Stimulated activated memory B cell treated with anti-CD40 and anti-IgM and Interleukin-4, amounts not matched to agents 10 μg/mL and 1 μg/mL and 100 μg/mL, for 72 hours (primary cell): ENCODE data around the gene GPR35.

Source experiments
- ATAC-seq: fragments of 150-1000 bp; cut with Tn5 transposase; 2 replicates; pipeline ENCODE4 v1.10.0; 2021
- H3K27ac Mint-ChIP-seq: one replicate; pipeline ENCODE4 v1.8.0; 2022; ENCODE audit warnings: mild to moderate bottlenecking, mixed read lengths
- H3K27me3 Mint-ChIP-seq: one replicate; pipeline ENCODE4 v1.8.0; 2022; ENCODE audit warnings: mixed read lengths
- H3K36me3 Mint-ChIP-seq: one replicate; pipeline ENCODE4 v1.8.0; 2022; ENCODE audit warnings: mixed read lengths
- H3K4me1 Mint-ChIP-seq: one replicate; pipeline ENCODE4 v1.8.0; 2022; ENCODE audit warnings: mixed read lengths
- H3K4me3 Mint-ChIP-seq: one replicate; pipeline ENCODE4 v1.8.0; 2022; ENCODE audit warnings: mild to moderate bottlenecking, moderate library complexity, mixed read lengths
- H3K9me3 Mint-ChIP-seq: one replicate; pipeline ENCODE4 v1.8.0; 2022; ENCODE audit warnings: mixed read lengths

GPR35 gene

GRCh38 chr2:240595381-240596079 lies 29.8 kb upstream of the GPR35 start:
- H3K9me3 Mint-ChIP-seq = no peaks in the 10 kb centered on the region
- peaks cover 33% of the 10 kb centered on the region for H3K36me3 Mint-ChIP-seq
- no peak for ATAC-seq
- no peaks in the 10 kb centered on the region for H3K27me3 Mint-ChIP-seq
- no peak overlapping the region for H3K27ac Mint-ChIP-seq
- H3K4me1 Mint-ChIP-seq = peaks cover 8% of the 10 kb centered on the region
- no peak overlapping the region for H3K4me3 Mint-ChIP-seq

DNA sequence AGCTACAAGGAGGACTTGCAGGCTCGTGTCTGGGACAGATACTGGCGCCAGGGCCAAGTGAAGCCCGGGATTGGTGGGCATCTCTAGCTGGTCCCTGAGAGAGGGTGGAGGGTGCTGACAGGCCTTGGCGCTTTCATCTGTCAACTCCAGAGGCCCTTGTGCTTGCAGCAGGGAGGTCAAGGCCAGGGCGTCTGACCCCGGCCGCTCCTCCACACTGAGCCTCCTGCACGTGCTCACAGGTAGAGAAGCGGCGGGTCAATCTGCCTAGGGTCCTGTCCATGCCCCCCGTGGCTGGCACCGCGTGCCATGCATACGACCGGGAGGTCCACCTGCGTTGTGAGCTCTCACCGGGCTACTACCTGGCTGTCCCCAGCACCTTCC lies 29.2 kb upstream of the GPR35 start:
- H3K9me3 Mint-ChIP-seq = no peaks in the 10 kb centered on the region
- no peaks in the 10 kb centered on the region for H3K27me3 Mint-ChIP-seq
- H3K4me1 Mint-ChIP-seq = peaks cover 8% of the 10 kb centered on the region
- no peak overlapping the region for H3K27ac Mint-ChIP-seq
- H3K36me3 Mint-ChIP-seq = peaks cover 29% of the 10 kb centered on the region
- ATAC-seq = no peak
- no peak overlapping the region for H3K4me3 Mint-ChIP-seq

DNA sequence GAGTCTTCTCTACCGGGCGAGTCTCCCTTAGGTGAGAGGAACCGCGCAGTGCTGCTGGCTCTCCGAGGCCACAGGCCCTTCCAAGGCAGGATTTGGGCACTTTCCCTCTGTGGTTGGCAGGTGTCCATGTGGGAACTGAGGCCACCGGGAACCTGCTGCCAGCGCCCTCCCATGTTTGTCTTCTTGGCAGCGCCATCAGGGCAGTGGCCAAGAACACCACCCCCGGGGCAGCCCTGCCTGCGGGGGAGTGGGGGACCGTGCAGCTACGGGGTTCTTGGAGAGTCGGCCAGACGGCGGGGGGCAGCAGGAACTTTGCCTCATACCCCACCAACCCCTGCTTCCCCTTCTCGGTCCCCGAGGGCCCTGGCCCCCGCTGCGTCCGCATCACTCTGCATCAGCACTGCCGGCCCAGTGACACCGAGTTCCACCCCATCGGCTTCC lies 28.8 kb upstream of the GPR35 start:
- H3K27me3 Mint-ChIP-seq = no peaks in the 10 kb centered on the region
- no peak overlapping the region for H3K4me3 Mint-ChIP-seq
- H3K36me3 Mint-ChIP-seq = peaks cover 26% of the 10 kb centered on the region
- no peak overlapping the region for H3K27ac Mint-ChIP-seq
- peaks cover 3% of the 10 kb centered on the region for H3K4me1 Mint-ChIP-seq
- ATAC-seq = no peak
- H3K9me3 Mint-ChIP-seq = no peaks in the 10 kb centered on the region

DNA sequence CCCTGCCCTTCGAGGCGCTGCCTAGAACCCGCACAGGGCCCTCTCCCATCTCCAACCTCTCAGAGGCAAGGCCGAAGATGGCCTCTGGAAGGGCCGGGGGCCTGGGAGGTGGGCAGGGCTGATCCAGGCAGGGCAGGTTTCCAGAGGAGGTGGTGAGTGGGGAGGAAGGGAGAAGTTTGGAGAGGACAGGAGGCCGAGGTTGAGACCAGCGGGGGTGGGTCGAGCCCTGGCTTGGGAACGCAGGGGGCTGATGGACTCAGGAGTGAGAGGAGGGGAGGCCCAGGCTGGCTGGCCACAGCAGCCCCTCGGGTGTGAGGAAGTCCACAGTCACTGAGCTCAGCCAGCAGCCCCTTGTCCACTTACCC lies 28.2 kb upstream of the GPR35 start:
- no peak for ATAC-seq
- H3K36me3 Mint-ChIP-seq = peaks cover 28% of the 10 kb centered on the region
- H3K27ac Mint-ChIP-seq = no peak overlapping the region
- no peaks in the 10 kb centered on the region for H3K9me3 Mint-ChIP-seq
- no peaks in the 10 kb centered on the region for H3K27me3 Mint-ChIP-seq
- no peaks in the 10 kb centered on the region for H3K4me1 Mint-ChIP-seq
- no peak overlapping the region for H3K4me3 Mint-ChIP-seq

GRCh38 chr2:240597419-240598181 lies 27.7 kb upstream of the GPR35 start:
- Mint-ChIP-seq H3K27ac (no peak overlapping the region), H3K27me3 (no peaks in the 10 kb centered on the region), H3K4me1 (no peaks in the 10 kb centered on the region), H3K36me3 (peaks cover 29% of the 10 kb centered on the region), H3K9me3 (no peaks in the 10 kb centered on the region), H3K4me3 (no peak overlapping the region)
- no peak for ATAC-seq

DNA sequence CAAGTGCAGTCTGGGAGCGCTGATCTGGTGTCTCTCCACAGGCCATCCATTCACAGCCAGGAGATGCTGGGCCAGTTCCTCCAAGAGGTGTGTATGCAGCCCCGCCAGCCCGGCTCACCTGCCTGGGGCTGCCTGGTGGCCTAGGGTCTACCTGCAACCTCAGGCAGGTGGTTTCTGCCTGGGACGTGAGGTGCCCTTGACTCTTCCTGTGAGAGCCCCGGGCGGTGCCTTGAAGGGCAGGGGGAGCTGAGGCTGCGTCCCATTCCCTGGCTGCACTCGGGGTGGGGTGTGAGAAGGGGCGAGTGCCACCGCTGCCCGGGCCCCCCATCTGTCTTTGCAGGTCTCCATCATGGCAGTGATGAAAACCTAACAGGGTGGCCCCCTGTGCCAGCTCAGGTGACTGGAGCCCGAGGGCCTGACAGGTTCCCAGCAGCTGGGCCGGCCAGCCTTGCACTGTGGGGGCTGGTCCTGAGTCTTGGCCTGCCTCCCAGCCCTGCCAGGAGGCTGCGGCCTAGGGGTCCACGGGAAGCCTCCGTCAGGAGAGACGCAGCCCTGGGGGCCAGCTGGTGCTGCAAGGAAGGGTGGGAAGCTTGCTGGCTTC lies 26.9 kb upstream of the GPR35 start:
- Mint-ChIP-seq H3K36me3 (peaks cover 29% of the 10 kb centered on the region), H3K27ac (no peak overlapping the region), H3K9me3 (no peaks in the 10 kb centered on the region), H3K4me3 (no peak overlapping the region), H3K27me3 (no peaks in the 10 kb centered on the region), H3K4me1 (no peaks in the 10 kb centered on the region)
- no peak for ATAC-seq

DNA sequence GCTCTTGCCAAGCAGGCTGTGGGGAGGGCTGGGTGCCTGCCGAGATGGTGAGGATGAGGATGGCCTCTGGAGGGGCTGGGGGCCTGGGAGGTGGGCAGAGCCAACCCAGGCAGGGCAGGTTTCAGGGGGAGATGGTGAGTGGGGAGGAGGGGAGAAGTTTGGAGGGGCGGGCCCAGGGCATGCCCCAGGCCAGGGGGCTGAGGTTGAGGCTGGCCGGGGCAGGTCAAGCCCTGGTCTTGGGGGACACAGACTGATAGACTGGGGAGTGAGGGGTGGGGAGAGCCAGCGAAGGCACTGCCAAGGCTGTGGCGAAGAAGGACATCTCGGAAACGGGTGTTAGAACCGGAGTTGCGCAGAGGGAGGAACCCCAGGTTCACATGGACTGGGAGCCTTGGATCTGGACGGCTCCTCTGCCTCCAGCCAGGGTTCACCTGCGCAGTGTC lies 26.1 kb upstream of the GPR35 start:
- H3K27ac Mint-ChIP-seq = no peak overlapping the region
- H3K36me3 Mint-ChIP-seq = peaks cover 29% of the 10 kb centered on the region
- H3K4me1 Mint-ChIP-seq = no peaks in the 10 kb centered on the region
- H3K4me3 Mint-ChIP-seq = no peak overlapping the region
- H3K9me3 Mint-ChIP-seq = no peaks in the 10 kb centered on the region
- no peaks in the 10 kb centered on the region for H3K27me3 Mint-ChIP-seq
- no peak for ATAC-seq

DNA sequence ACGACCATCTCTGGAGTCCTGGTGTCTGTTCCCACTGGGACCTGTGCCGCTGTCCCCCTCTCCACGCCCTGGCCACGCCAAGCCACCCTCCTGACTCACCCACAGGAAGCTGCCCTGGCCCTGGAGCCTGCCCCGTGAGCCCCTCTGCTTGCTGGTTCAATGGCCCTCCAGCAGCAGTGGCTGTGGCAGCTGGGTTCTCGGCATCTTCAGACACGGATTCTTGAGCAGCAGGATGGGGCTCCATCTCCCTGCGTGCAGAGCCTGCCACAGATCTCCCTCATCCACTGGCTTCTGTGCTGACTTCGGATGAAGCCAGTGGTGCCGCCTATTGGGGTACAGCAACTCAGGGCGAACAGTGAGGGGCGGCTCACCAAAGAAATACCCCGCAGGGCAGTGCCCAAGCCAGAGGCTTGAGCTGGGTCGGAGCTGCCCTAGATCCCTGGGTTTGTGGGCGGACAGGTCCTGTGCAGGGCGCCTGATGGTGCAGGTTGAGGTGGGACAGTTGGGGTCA lies 24.8 kb upstream of the GPR35 start:
- H3K9me3 Mint-ChIP-seq = no peaks in the 10 kb centered on the region
- no peaks in the 10 kb centered on the region for H3K4me1 Mint-ChIP-seq
- peaks cover 29% of the 10 kb centered on the region for H3K36me3 Mint-ChIP-seq
- no peaks in the 10 kb centered on the region for H3K27me3 Mint-ChIP-seq
- no peak for ATAC-seq
- no peak overlapping the region for H3K27ac Mint-ChIP-seq
- H3K4me3 Mint-ChIP-seq = no peak overlapping the region

DNA sequence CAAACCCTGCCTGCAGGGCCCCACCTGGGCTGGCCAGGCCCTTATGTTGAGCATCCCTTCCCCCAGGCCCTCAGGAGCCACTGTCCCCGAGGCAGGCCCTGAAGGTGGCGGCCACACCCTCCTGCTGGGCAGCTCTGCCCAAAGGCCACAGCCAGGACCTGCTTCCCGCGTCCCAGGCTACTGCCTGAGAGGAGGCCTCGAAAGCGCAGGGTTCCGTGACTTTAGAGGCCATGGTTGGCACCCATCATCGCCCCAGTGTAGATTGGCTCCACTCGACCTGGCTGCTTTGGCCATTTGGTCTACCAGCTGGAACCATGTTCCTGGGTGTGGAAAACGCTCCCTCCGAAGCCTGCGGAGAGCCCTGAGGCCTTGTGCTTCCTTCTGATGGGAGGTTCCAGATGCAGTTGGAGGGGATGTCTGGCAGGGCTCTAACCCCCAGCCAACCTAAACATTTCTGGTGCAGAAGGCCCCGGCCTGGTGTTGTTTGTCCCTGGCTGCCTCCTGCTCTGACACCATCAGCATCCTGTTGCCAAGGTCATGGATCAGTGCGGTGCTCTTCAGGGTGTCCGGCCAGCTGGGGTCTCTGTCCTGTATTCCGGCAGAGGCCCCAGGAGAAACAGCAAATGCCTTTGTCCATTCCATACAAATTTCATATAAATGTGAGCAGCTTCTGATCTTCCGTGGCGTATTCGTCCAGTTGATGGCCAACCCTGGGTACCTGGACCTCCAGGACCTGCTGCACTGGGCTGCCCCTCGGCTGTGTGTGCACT lies 24.0 kb upstream of the GPR35 start:
- Mint-ChIP-seq H3K4me1 (no peaks in the 10 kb centered on the region), H3K27me3 (no peaks in the 10 kb centered on the region), H3K36me3 (peaks cover 25% of the 10 kb centered on the region), H3K9me3 (no peaks in the 10 kb centered on the region), H3K4me3 (no peak overlapping the region), H3K27ac (no peak overlapping the region)
- no peak for ATAC-seq

DNA sequence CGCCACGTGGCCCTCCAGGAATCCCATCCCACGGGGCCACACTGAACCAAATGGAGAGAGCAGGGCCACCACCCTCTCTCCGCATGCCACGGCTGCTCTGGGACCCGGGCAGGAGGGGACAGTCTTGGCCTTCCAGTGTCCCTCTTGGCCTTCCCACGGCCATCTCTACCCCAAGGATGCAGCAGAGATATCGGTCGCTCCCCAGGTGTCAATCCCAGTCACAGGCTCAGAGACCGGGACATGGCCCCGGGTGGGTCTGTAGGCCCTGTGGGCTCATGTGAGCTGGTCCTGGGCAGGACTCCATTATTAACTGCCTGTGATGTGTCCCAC lies 23.5 kb upstream of the GPR35 start:
- no peak overlapping the region for H3K27ac Mint-ChIP-seq
- no peak overlapping the region for H3K4me3 Mint-ChIP-seq
- peaks cover 25% of the 10 kb centered on the region for H3K36me3 Mint-ChIP-seq
- no peaks in the 10 kb centered on the region for H3K9me3 Mint-ChIP-seq
- no peaks in the 10 kb centered on the region for H3K4me1 Mint-ChIP-seq
- no peaks in the 10 kb centered on the region for H3K27me3 Mint-ChIP-seq
- ATAC-seq = no peak

DNA sequence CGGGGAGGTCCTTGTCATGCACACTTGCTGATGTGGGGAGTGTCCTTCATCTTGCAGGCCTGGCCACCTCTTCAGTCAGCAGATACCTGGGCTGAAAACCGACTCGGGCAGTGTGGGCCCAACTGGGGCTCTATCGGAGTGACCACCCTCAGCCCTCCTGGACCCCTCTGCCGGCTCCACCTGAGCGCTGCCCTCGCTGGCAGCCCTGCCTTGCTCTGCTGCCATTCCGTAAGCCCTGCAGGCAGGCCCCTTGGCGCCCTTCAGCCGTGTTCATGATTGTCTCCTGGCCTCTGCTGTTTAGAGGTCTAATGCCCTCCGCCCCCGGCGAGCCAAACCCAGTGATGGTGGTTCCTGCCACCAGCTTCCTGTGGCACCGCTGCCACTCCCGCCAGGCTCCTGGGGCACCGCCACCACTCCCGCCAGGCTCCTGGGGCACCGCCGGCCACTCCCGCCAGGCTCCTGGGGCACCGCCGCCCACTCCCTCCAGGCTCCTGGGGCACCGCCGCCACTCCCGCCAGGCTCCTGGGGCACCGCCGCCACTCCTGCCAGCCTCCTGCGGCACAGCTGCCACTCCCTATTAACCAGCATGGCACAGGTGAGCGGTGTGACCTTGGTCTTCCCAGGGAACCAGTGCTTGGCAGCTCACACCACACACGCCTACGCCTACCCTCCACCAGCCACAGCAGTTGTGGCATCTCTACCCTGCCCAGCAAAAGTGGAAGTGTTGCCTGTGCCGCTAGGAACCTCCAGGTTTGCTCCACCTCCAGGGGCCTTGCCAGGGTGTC lies 22.8 kb upstream of the GPR35 start:
- no peaks in the 10 kb centered on the region for H3K27me3 Mint-ChIP-seq
- H3K9me3 Mint-ChIP-seq = no peaks in the 10 kb centered on the region
- H3K4me1 Mint-ChIP-seq = no peaks in the 10 kb centered on the region
- peaks cover 25% of the 10 kb centered on the region for H3K36me3 Mint-ChIP-seq
- no peak for ATAC-seq
- no peak overlapping the region for H3K27ac Mint-ChIP-seq
- no peak overlapping the region for H3K4me3 Mint-ChIP-seq

DNA sequence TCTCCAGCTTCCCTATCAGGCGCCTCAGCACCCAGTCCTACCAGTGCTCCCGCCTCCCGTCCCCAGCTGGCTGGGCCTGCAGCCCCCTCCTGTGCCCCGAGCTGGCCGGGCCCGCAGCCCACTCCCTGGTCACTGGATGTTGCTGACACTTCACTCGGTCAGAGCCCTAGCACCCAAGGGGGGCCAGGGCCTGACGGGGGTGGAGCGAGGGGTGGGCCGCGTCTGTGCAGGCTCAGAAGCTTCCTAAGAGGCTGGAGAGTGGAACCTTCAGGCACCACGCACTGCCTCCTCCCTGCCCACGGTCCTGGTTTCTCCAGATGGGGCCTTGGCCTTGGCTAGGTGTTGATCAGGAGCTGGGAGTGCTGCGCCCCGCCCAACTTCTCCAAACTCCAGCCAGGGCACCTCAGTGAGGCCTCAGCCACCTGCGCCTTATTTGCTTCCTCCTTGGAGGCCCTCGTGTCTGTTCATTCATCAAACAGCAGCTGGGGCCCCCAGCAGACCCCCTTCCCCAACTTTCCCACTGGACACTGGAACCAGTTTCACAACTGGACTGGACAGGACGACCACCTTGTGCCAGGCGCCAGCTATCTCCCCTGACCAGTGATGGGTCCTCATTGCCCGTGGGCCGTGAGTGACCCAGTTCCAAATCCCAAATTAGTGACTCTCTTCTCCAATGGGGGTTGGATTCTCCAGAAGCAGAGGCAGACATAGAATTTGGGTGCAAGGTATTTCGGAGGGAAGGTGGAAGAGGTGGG lies 22.0 kb upstream of the GPR35 start:
- H3K4me1 Mint-ChIP-seq = no peaks in the 10 kb centered on the region
- no peaks in the 10 kb centered on the region for H3K27me3 Mint-ChIP-seq
- ATAC-seq = no peak
- H3K27ac Mint-ChIP-seq = no peak overlapping the region
- peaks cover 25% of the 10 kb centered on the region for H3K36me3 Mint-ChIP-seq
- H3K9me3 Mint-ChIP-seq = no peaks in the 10 kb centered on the region
- H3K4me3 Mint-ChIP-seq = no peak overlapping the region

DNA sequence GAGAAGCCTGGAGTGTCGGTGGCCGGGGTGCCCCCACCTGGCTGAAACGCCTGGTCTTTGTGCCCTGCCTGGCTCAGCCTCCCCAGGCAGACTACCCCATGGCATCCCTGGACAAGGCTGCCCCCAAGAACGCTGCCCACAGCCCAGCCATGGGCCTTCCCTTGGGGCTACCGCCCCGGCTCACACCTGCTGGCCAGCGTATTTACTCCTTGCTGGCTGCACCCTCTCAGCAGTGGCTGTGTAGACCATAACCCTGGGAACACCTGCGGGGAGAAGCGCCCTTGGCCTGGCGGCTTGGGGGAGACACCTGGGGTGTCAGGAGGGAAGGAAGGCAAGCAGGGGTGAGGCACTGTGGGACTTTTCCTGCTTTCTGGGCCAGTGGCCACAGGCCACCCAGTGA lies 21.4 kb upstream of the GPR35 start:
- H3K36me3 Mint-ChIP-seq = peaks cover 20% of the 10 kb centered on the region
- no peaks in the 10 kb centered on the region for H3K4me1 Mint-ChIP-seq
- no peak overlapping the region for H3K4me3 Mint-ChIP-seq
- ATAC-seq = no peak
- H3K27ac Mint-ChIP-seq = no peak overlapping the region
- H3K9me3 Mint-ChIP-seq = no peaks in the 10 kb centered on the region
- no peaks in the 10 kb centered on the region for H3K27me3 Mint-ChIP-seq

- no peak for ATAC-seq
- H3K9me3 Mint-ChIP-seq = no peaks in the 10 kb centered on the region
- no peaks in the 10 kb centered on the region for H3K27me3 Mint-ChIP-seq
- no peaks in the 10 kb centered on the region for H3K4me1 Mint-ChIP-seq
- H3K27ac Mint-ChIP-seq = no peak overlapping the region
- H3K4me3 Mint-ChIP-seq = no peak overlapping the region
- H3K36me3 Mint-ChIP-seq = peaks cover 14% of the 10 kb centered on the region
Measured at GRCh38 chr2:240604291-240604938, 20.9 kb upstream of the GPR35 start.
